HT1080 (cell line): ENCODE results near the gene GPC2. TPM values are rescaled to one million over a fixed set of nuclear protein-coding genes. Genes with fewer than 3 reads are reported as not detected.
"Not testable (repeated sequence)": the region's sequence is repeated elsewhere in the genome, so short reads cannot be mapped to it uniquely, and the experiment has no call there.

Experiments
- DNase-seq: peaks from one replicate; pipeline ENCODE4 v3.0.0-alpha.2; 2015; ENCODE audit warnings: low read depth
- total RNA-seq: library from RNA; depleted of rRNA; stranded (reverse); fragments of >200 nt; shearing (Covaris generic); gene quantifications from 2 replicates; pipeline ENCODE4 v1.2.3, GENCODE V29; 2014

GPC2 gene
- total RNA-seq, 1 experiment from 2014 or later = 0.51 TPM

DNA sequence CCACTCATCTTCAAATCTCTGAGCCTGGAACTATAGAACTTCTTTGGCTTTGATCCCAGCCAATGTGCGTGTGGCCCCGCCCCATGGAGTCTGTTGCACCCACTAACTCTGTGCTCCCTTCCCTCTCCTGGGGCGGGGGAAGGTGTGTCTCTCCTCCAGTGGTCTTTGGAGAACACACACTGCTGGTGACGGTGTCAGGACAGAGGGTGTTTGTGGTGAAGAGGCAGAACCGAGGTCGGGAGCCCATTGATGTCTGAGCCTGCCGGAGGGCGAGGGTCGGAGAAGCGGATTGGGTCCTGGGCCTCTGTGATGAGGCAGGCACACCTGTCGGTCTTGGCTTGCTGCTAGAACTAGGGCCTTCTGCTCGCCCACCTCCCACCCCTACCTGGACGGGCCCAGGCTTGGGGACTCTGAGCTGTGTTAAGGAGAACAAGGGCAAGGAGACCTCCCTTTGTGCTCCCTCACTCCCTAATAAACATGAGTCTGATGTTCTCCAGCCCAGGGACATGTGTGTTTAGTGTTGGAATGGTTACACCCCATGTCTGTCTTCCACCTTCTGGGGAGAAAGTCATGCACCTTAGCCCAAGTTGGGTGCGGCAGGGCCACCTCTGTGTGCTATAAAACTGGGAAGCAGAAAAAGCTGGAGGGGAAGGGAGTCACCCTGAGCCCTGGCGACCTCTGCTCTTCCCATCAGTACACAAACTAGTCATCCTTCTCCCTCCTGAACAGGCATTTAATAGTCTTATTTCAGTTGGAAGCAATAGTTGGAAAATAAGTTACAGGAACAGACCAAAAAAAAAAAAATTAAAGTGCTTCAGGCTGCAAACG is 23.3 kb downstream of the GPC2 start:
- DNase-seq = no peak

DNA sequence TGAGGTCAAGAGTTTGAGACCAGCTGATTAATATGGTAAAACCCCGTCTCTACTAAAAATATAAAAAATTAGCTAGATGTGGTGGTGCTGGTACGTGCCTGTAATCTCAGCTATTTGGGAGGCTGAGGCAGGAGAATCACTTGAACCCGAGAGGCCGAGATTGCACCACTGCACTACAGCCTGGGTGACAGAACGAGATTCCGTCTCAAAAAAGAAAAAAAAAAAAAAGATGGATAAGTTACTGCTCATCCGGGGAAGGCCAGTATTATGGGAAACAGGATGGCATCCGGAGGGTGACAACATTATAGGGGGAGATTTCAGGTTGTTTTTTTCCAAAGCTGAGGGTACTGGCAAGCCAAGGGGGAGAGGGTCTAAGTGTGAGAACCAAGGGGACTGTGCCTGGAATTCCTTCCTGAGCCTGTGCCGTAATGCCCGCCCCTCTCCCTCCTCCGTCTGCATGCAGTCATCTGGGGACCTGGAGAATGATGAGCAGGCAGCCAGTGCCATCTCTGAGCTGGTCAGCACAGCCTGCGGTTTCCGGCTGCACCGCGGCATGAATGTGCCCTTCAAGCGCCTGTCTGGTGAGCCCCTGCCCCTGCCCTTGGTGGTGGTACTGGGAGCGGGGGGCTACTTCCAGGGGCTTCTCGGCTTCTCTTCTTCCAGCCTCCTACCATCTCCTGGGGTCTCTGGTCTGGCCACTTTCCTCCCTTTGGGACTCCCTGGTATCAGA is 24.1 kb downstream of the GPC2 start:
- DNase-seq = no peak

DNA sequence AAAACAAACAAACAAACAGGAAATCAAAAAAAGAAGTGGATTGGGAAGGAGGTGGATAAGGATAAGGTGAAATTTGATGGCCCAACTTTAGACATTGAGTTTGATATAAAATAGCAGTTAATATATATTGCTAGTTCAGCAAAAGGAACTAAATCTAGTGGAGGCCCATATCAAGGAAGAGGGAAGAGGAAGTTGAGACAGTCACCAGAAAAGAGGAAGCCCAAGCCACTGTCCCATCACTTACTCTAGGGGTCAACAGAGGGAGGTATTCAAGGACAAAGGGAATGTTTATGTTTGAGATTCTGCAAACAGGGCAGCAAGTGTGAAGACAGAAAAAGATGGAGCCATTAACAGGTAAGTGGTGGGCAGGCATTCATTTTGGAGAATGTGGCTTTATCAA is 24.8 kb downstream of the GPC2 start:
- DNase-seq = no peak

DNA sequence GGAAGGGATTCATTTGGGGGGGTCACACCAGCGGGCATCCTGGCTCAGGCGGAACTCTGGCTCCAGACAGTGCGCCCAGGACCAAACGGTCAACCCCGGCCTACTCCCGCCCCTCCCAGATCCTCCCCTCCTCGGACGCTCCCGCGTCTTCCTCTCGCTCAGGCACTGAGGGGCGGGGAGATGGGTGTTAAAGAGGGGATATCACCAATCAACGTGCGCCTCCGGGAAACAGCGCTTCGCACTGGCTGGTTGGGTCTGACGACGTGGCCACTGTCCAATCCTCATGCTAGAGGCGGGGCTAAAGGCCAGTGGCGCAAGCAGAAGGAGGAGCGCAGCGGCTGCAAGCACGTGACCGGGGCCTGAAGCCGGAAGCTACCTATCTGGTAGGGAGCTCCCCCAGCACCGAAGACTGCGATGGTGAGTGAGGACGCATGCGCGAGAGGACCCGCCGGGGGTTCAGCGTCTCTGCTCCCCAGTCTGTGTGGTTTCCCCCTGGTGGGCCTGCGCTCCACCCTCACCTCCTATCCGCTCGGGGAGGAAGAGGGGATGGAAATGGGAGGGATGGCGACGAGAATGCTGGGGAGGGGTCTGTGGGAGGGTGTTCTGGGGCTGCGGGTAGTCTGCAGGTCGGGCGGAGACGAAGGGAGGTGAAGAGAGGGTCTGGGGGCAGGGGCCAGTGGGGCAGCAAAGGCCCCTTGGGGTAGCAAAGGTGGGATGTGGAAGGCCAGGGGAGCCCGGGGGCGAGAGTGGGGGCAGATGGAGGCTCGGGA is 28.4 kb downstream of the GPC2 start, which contains the start of gene LAMTOR4:
Gene LAMTOR4, plus strand, starts transcription at position 360 of the 770 bp plus-strand sequence. Its CDS starts 55 bp downstream, at position 415.
- DNase-seq = peak; percentile 99

- no peak for DNase-seq
Observed at GRCh38 chr7:100148225-100148558, 29.0 kb downstream of the GPC2 start.

- DNase-seq = no peak
Observed at GRCh38 chr7:100147278-100147677, 29.9 kb downstream of the GPC2 start.

GRCh38 chr7:100146350-100146749 is 30.8 kb downstream of the GPC2 start:
- not testable (repeated sequence) for DNase-seq

DNA sequence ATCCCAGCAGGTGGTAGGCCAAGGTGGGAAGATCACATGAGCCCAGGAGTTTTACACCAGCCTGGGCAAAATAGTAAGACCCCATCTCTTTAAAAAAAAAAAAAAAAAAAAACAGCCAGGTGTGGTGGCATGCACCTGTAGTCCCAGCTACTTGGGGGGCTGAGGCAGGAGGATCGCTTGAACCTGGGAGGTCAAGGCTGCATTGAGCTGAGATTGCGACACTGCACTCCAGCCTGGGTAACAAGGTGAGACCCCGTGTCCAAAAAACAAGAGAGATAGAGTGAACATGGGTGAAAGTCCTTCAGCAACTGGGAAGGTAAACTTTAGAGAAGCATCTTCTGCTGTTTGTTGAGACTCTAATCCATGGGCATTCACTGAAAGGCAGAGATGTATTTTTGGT is 34.7 kb downstream of the GPC2 start:
- DNase-seq = no peak

GRCh38 chr7:100141555-100141949 is 35.6 kb downstream of the GPC2 start:
- DNase-seq = no peak

GRCh38 chr7:100137851-100138760 is 39.1 kb downstream of the GPC2 start:
- no peak for DNase-seq

DNA sequence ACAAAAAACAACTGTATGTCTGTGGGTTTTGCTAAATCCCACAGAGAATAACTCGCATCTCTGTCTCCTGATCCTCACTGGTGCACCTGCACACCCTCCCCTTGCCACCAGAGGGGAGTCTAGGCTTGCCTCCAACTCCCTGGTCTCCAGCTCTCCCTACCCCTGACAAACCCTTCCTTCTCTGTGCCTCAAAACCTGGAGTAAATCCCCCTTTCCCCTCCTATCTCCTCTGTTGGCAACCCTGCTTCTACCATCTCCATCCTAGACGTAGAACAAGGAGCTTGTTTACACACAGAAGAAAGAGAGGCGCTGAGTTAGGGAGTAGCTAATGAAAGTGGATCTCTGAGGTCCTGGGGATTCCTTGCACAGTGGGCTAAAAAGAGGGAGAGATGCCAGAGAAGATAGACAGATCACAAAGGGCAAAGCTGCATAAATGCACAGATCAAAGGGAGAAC is 44.5 kb downstream of the GPC2 start:
- DNase-seq = peak; percentile 65

GRCh38 chr7:100132126-100132525 is 45.1 kb downstream of the GPC2 start:
- DNase-seq = no peak

- peak; percentile 46 for DNase-seq
Observed at GRCh38 chr7:100130608-100131453, 46.4 kb downstream of the GPC2 start.

GRCh38 chr7:100130220-100130607 is 47.0 kb downstream of the GPC2 start:
- not testable (repeated sequence) for DNase-seq

- no peak for DNase-seq
Observed at GRCh38 chr7:100128637-100128963, 48.6 kb downstream of the GPC2 start.

- no peak for DNase-seq
Observed at GRCh38 chr7:100127866-100128636, 49.1 kb downstream of the GPC2 start.

- DNase-seq = peak; percentile 73
Observed at GRCh38 chr7:100126931-100127865, 50.0 kb downstream of the GPC2 start, which contains the start of gene MBLAC1. Gene MBLAC1 (plus strand): TSS chr7:100126967. CDS start chr7:100127396, 429 bp downstream.
